HepG2 (cell line): ENCODE data around the gene PEAK3. TPM values are rescaled to one million over a fixed set of nuclear protein-coding genes. Genes with fewer than 3 reads are reported as not detected.

Experiments
- CEBPG ChIP-seq: IDR thresholded peaks from 2 replicates; pipeline ENCODE4 v1.6.1; 2016
- CHD4 ChIP-seq: fragments of 200-600 bp; sonication (generic); IDR thresholded peaks from 2 replicates; pipeline ENCODE4 v1.7.0; 2017; ENCODE audit warnings: mild to moderate bottlenecking, low read length, borderline replicate concordance
- HNRNPH1 ChIP-seq: fragments of 200-400 bp; formaldehyde crosslinking; optimal IDR thresholded peaks from 2 replicates; pipeline ENCODE3; 2017; ENCODE audit warnings: mild to moderate bottlenecking, low read depth, low read length
- RFX3 ChIP-seq: IDR thresholded peaks from 2 replicates; pipeline ENCODE4 v1.6.1; 2016; ENCODE audit warnings: missing biosample characterization, missing genetic modification reagents
- SIN3A ChIP-seq: IDR thresholded peaks from 2 replicates; pipeline ENCODE4 v1.6.1; 2011; ENCODE audit warnings: low read depth, mild to moderate bottlenecking, control low read depth, low read length, borderline replicate concordance
- SIN3B ChIP-seq: fragments of 150-350 bp; IDR thresholded peaks from 2 replicates; pipeline ENCODE4 v1.6.1; 2014; ENCODE audit warnings: low read length
- ZNF207 ChIP-seq: fragments of 450-650 bp; IDR thresholded peaks from 2 replicates; pipeline ENCODE4 v1.6.1; 2016; ENCODE audit warnings: antibody characterized with exemption, borderline replicate concordance
- polyA plus RNA-seq, 8 experiments: library from polyadenylated mRNA; depleted of rRNA in 3 of 8; stranded (reverse) in 7 of 8; unstranded in 1 of 8; fragments of >200 nt; fragmentation: Illumina TruSeq in 4 of 8; extraction: Trizol in 4 of 8; gene quantifications; 2 replicates each; pipeline versions ENCODE4 v1.2.1 to v1.2.3, GENCODE V29; 2011 to 2016; ENCODE audit warnings: low read depth in 4 of 8, missing spikeins in 1 of 8, mixed read lengths in 1 of 8; ENCODE audit not compliant: insufficient read depth in 1 of 8
- total RNA-seq, 5 experiments: library from RNA; depleted of rRNA; stranded (reverse); fragments of >200 nt; fragmentation: Illumina TruSeq; extraction: Trizol; gene quantifications; 2 replicates each; pipeline ENCODE4 v1.2.3, GENCODE V29; 2016; ENCODE audit warnings: low read depth in 1 of 5
- TF ChIP-seq, protein P1 (sequence below): sonication (generic); formaldehyde crosslinking; IDR thresholded peaks from 2 replicates; pipeline ENCODE4 v1.4.0; 2020; ENCODE audit warnings: mild to moderate bottlenecking, missing genetic modification reagents
- TF ChIP-seq, protein P2 (sequence below): sonication (generic); formaldehyde crosslinking; IDR thresholded peaks from 2 replicates; pipeline ENCODE4 v1.4.0; 2020; ENCODE audit warnings: missing genetic modification reagents, borderline replicate concordance
- TF ChIP-seq, protein P3 (sequence below): sonication (generic); formaldehyde crosslinking; IDR thresholded peaks from 2 replicates; pipeline ENCODE4 v1.5.1; 2020; ENCODE audit warnings: missing genetic modification reagents, mild to moderate bottlenecking, borderline replicate concordance

Gene PEAK3
- total and polyA plus RNA-seq, 2 of the 13 experiments (the other 11 are each of a cell fraction or from before 2014, with no cell fraction given) = not detected

DNA sequence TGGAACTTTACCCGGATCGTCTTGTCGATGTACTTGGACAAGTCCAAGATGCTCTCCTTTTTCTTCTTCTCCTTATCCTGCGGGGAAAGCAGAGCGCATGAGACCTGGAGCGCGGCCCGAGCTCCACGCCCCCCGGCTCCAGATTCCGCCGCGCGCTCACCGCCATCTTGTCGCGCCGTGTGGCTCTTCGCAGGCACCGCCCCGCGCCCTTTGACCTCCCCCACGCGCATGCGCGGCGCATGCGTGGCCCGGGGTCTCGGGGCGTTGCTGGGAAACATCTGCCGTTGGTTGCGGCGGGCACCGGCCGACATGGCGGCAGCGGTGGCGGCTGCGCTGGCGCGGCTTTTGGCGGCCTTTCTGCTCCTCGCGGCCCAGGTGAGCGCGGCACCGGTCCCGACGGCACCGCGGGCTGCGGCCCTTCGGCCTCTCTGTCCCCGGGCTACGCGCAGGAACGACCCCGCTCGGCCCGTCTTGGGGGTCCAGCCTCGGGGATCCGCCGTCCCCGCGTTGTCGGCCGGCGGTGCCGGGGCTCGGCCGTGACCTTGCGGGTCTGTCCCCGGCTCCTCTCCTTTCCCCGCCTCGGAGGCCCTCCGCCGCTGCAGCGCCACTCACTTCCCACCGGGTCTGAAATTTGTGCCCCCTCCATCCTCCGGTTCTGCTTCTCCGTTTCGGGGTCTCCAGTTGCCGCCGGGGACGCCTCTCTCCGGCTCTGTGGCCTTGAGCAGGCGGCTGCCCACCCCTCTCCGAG lies 46.6 kb upstream of the PEAK3 start, which contains the start of the genes LSM7 and SPPL2B (continued):
- TF ChIP-seq, protein P1, sequence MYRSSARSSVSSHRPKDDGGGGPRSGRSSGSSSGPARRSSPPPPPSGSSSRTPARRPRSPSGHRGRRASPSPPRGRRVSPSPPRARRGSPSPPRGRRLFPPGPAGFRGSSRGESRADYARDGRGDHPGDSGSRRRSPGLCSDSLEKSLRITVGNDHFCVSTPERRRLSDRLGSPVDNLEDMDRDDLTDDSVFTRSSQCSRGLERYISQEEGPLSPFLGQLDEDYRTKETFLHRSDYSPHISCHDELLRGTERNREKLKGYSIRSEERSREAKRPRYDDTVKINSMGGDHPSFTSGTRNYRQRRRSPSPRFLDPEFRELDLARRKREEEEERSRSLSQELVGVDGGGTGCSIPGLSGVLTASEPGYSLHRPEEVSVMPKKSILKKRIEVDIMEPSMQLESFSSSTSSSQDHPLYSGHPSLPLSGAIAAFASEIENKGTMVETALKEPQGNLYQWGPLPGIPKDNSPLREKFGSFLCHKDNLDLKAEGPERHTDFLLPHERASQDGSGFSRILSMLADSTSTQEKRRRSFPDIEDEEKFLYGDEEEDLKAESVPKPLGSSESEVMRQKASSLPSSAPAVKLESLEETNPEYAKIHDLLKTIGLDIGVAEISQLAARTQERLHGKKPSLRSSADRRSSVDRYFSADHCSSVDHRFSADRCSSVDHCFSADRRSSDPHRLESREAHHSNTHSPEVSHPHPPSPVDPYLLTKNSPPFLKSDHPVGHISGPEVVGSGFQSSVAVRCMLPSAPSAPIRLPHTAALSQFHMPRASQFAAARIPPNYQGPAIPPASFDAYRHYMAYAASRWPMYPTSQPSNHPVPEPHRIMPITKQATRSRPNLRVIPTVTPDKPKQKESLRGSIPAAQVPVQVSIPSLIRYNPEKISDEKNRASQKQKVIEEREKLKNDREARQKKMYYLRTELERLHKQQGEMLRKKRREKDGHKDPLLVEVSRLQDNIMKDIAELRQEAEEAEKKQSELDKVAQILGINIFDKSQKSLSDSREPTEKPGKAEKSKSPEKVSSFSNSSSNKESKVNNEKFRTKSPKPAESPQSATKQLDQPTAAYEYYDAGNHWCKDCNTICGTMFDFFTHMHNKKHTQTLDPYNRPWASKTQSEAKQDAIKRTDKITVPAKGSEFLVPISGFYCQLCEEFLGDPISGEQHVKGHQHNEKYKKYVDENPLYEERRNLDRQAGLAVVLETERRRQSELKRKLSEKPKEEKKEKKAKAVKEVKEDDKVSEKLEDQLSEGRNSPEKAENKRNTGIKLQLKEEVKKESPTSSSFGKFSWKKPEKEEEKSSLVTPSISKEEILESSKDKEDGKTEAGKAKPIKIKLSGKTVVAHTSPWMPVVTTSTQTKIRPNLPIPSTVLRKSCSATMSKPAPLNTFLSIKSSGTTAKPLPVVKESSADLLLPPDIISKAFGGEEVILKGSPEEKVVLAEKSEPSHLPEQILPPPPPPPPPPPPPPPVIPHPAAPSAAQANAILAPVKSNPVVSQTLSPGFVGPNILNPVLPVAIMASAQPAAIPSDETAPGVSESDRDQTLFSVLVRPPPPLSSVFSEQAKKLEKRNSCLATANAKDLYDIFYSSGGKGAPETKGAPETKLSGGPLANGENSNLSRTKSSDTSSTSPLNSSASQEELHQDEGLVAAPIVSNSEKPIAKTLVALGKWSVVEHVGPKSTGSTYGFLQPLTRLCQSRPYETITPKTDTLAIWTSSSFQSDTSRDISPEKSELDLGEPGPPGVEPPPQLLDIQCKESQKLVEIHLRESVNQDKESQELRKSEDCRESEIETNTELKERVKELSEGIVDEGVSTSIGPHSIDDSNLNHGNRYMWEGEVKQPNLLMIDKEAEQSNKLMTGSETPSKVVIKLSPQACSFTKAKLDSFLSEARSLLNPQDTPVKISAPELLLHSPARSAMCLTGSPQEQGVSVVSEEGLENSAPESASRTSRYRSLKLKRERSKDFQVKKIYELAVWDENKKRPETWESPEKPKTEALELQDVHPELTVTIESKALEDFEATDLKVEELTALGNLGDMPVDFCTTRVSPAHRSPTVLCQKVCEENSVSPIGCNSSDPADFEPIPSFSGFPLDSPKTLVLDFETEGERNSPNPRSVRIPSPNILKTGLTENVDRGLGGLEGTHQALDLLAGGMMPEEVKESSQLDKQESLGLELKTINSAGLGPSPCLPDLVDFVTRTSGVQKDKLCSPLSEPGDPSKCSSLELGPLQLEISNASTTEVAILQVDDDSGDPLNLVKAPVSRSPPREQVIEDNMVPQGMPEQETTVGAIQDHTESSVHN (CRISPR knock-in tag) = no peak
- TF ChIP-seq SIN3A (peak; percentile 90; the same call in 1 of the 2 replicates), CEBPG (CRISPR knock-in tag) (peak; percentile 36; the same call in 1 of the 2 replicates), ZNF207 (no peak), RFX3 (CRISPR knock-in tag) (0 out of 2 replicates have a peak, but pooled peaks have one; percentile 26), CHD4 (no peak), SIN3B (peak; percentile 40; the same call in 1 of the 2 replicates), HNRNPH1 (no peak)
- TF ChIP-seq, protein P2, sequence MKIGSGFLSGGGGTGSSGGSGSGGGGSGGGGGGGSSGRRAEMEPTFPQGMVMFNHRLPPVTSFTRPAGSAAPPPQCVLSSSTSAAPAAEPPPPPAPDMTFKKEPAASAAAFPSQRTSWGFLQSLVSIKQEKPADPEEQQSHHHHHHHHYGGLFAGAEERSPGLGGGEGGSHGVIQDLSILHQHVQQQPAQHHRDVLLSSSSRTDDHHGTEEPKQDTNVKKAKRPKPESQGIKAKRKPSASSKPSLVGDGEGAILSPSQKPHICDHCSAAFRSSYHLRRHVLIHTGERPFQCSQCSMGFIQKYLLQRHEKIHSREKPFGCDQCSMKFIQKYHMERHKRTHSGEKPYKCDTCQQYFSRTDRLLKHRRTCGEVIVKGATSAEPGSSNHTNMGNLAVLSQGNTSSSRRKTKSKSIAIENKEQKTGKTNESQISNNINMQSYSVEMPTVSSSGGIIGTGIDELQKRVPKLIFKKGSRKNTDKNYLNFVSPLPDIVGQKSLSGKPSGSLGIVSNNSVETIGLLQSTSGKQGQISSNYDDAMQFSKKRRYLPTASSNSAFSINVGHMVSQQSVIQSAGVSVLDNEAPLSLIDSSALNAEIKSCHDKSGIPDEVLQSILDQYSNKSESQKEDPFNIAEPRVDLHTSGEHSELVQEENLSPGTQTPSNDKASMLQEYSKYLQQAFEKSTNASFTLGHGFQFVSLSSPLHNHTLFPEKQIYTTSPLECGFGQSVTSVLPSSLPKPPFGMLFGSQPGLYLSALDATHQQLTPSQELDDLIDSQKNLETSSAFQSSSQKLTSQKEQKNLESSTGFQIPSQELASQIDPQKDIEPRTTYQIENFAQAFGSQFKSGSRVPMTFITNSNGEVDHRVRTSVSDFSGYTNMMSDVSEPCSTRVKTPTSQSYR (CRISPR knock-in tag) = no peak
- TF ChIP-seq, protein P3, sequence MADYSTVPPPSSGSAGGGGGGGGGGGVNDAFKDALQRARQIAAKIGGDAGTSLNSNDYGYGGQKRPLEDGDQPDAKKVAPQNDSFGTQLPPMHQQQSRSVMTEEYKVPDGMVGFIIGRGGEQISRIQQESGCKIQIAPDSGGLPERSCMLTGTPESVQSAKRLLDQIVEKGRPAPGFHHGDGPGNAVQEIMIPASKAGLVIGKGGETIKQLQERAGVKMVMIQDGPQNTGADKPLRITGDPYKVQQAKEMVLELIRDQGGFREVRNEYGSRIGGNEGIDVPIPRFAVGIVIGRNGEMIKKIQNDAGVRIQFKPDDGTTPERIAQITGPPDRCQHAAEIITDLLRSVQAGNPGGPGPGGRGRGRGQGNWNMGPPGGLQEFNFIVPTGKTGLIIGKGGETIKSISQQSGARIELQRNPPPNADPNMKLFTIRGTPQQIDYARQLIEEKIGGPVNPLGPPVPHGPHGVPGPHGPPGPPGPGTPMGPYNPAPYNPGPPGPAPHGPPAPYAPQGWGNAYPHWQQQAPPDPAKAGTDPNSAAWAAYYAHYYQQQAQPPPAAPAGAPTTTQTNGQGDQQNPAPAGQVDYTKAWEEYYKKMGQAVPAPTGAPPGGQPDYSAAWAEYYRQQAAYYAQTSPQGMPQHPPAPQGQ (CRISPR knock-in tag) = no peak
